ENCODE results near the gene FOXN4.
A peak's percentile ranks its signal among the peaks of the same experiment; 100 is the strongest.

FOXN4 gene

DNA sequence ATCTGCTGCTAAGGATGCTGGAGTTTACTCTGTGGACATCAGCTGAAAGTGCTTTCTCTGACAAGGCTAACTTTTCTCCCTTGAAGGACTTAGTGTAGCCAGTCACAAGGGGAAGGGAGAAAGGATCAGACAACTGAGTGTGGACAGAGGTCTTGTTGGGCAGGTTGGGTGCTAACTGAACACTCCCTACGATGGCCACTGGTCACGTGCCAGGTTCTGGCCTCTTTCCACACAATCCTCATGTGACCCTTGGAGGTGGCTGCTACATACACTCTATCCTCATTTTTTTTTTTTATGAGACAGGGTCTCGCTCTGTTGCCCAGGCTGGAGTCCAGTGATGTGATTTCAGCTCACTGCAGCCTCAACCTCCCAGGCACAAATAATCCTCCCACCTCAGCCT, 39.7 kb downstream of the FOXN4 start:
- no peak overlapping the region for H3K4me3 ChIP-seq (ENCODE audit: low read length)
- TF ChIP-seq, protein P1, sequence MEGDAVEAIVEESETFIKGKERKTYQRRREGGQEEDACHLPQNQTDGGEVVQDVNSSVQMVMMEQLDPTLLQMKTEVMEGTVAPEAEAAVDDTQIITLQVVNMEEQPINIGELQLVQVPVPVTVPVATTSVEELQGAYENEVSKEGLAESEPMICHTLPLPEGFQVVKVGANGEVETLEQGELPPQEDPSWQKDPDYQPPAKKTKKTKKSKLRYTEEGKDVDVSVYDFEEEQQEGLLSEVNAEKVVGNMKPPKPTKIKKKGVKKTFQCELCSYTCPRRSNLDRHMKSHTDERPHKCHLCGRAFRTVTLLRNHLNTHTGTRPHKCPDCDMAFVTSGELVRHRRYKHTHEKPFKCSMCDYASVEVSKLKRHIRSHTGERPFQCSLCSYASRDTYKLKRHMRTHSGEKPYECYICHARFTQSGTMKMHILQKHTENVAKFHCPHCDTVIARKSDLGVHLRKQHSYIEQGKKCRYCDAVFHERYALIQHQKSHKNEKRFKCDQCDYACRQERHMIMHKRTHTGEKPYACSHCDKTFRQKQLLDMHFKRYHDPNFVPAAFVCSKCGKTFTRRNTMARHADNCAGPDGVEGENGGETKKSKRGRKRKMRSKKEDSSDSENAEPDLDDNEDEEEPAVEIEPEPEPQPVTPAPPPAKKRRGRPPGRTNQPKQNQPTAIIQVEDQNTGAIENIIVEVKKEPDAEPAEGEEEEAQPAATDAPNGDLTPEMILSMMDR (IDR thresholded peaks at IDR 0.05; ENCODE audit: insufficient read depth, low read depth, low read length, missing control alignments): no peak
- DNase-seq (ENCODE audit: low read depth): no peak

DNA sequence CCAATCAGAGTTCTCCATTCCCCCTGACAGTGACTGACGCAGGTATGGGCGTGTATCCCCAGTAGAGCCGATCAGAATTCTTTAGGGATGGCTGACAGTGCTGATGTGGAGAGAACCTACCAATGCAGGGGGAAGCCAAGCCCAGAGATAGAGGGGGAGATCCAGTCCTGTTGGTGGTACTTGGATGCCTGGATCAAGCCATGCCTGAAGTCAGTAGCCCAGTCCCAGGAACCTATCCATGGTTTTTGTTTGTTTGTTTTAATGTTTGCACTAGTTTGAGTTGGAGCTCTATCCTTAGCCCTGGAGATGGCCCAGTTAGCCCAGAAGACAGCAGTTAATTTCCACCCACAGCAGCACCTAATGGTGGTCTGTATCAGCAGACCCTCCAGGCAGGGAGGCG, 40.2 kb downstream of the FOXN4 start:
- H3K4me3 ChIP-seq (ENCODE audit: low read length): no peak overlapping the region
- no peak for DNase-seq (ENCODE audit: low read depth)
- TF ChIP-seq, protein P1 (IDR thresholded peaks at IDR 0.05; ENCODE audit: insufficient read depth, low read depth, low read length, missing control alignments): no peak

DNA sequence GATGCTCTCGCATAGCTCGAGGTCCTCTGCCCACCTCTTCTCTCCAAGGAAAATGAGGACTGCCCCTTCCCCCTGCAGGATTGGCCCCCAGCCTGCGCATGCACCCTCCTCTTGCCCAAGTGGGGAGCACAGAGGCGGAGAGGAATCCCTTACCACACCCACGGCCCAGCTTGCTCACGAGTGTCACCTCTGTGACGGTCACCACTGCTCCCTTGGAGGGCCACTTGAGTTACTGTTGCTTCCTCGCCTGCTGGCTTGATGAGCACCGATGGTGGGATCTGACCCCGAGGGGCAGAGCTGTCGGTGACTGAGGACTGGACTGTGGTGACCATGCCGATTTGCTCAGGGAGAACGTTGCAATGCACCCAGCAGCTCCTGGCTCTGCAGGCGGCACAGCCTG, 41.7 kb downstream of the FOXN4 start:
- TF ChIP-seq, protein P1 (IDR thresholded peaks at IDR 0.05; ENCODE audit: insufficient read depth, low read depth, low read length, missing control alignments): no peak
- no peak overlapping the region for H3K4me3 ChIP-seq (ENCODE audit: low read length)
- DNase-seq (ENCODE audit: low read depth): no peak

DNA sequence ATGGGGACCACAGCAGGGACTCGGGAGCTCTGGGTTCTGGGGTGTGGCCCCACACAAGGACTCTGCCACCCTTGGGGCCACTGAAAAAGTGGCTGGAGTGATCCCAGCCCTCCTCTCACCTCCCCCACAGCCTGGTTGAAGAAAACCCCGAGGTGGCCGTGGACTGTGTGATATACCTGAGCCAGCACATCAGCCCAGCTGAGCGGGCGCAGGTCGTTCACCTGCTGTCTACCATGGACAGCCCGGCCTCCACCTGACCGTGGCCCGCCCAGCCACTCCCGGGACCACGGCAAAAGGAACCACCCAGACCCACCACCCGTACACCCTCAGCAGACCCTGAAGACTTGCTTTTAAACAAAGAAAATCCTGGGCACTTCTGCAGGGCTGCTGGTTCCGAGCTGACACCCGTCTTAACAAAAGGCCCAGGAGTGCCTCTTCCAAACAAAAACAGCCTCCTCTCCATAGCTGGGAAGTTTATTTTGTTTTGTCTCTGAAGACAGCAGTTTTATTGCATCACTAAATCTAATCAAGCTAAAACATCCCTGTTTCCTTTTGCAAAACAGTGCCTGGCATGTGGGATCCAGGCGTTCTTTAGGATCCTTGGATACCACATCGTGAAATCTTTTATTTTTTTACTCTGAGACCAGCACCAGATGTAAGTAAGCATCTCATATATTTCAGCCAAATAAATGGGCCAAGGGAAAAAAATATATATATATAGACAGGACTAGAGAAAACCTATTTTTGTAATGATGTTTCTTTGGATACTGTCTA, 42.8 kb downstream of the FOXN4 start:
- no peak for DNase-seq (ENCODE audit: low read depth)
- no peak overlapping the region for H3K4me3 ChIP-seq (ENCODE audit: low read length)
- TF ChIP-seq, protein P1 (IDR thresholded peaks at IDR 0.05; ENCODE audit: insufficient read depth, low read depth, low read length, missing control alignments): no peak

DNA sequence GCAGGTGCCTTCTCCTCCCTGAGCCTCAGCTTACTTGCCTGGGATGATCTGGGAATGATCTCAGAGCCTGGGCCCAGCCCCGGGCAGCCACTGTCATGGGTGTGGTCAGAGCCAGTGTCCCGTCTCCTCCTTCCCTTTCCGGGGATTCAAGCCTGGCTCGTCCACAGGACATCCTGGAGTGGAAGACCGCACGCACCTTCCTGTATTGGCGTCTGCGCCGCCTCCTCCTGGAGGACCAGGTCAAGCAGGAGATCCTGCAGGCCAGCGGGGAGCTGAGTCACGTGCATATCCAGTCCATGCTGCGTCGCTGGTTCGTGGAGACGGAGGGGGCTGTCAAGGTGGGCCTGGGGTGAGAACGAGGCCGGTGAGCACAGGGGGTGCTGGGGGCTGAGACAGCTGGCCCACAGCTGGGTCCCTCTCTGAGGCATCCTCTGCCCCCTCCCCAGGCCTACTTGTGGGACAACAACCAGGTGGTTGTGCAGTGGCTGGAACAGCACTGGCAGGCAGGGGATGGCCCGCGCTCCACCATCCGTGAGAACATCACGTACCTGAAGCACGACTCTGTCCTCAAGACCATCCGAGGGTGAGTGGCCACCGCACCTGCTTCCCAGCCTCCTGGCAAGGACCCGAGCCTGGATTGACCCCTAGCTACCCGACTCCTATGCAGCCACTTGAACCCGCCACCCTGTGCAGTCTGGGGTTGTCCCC, 44.0 kb downstream of the FOXN4 start:
- no peak for DNase-seq (ENCODE audit: low read depth)
- no peak overlapping the region for H3K4me3 ChIP-seq (ENCODE audit: low read length)
- TF ChIP-seq, protein P1 (IDR thresholded peaks at IDR 0.05; ENCODE audit: insufficient read depth, low read depth, low read length, missing control alignments): no peak

DNA sequence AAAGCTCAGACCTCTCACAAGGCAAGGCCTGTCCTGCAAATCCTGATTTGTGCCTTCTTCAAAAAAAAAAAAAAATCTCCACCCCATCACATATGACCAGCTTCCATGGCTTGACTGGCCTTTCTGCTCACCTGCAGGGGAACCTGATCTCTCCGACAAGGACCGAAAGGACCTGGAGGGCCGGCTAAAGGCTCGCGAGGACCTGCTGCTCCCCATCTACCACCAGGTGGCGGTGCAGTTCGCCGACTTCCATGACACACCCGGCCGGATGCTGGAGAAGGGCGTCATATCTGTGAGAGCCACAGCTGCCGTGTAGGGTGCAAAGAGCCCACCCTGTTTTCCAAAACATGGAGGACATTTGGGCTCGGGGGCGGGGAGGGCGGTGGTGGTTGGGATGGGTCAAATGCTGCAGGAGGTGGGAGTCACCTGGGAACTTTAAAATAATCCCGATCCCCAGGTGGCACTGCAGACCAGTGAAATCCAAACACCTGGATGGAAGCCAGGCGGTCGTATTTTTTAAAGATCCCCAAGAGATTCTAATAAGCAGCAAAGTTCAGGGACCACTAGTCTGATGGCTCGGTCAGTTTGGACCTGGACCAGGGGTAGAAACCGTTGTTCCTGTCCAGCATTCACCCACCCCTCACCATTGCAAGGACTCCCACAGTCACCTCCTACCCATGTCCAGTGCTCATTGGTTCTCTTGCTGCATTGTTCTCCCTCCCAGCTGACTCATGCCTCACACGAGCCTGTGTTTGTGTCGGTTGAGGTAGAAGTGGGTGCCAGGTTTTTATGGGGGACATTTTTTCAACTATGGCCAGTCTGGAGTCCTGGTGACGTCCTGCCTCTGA, 44.8 kb downstream of the FOXN4 start:
- TF ChIP-seq, protein P1 (IDR thresholded peaks at IDR 0.05; ENCODE audit: insufficient read depth, low read depth, low read length, missing control alignments): peak; percentile 69
- DNase-seq (ENCODE audit: low read depth): peak; percentile 69
- no peak overlapping the region for H3K4me3 ChIP-seq (ENCODE audit: low read length)

All from epithelial cell of esophagus (primary cell).